Naive B cell (primary cell): Measurements from ENCODE around the gene BNIP5. TPM values are rescaled to one million over a fixed set of nuclear protein-coding genes. Genes with fewer than 3 reads are reported as not detected.
"Not testable (repeated sequence)": the region's sequence is repeated elsewhere in the genome, so short reads cannot be mapped to it uniquely, and the experiment has no call there.

ENCODE experiments used
- ATAC-seq, 2 donors: fragments of 150-1000 bp; cut with Tn5 transposase; 2 replicates each; pipeline ENCODE4 v1.10.0; 2021; ENCODE audit warnings: low read depth in 2 of 2, mild to moderate bottlenecking in 2 of 2, moderate library complexity in 2 of 2
- DNase-seq: peaks from one replicate; pipeline ENCODE4 v3.0.0; 2022
- H3K27ac Mint-ChIP-seq, 6 donors: one replicate each; pipeline ENCODE4 v1.8.0; 2020 to 2022; ENCODE audit warnings: mild to moderate bottlenecking in 6 of 6, mixed read lengths in 6 of 6, moderate library complexity in 5 of 6, inconsistent platforms in 2 of 6
- H3K27me3 Mint-ChIP-seq, 3 donors: one replicate each; pipeline ENCODE4 v1.8.0; 2021 to 2022; ENCODE audit warnings: mixed read lengths in 3 of 3, mild to moderate bottlenecking in 1 of 3
- H3K36me3 Mint-ChIP-seq, 2 donors: one replicate each; pipeline ENCODE4 v1.8.0; 2020 to 2022; ENCODE audit warnings: mixed read lengths in 2 of 2, inconsistent platforms in 1 of 2, mild to moderate bottlenecking in 1 of 2
- H3K4me1 Mint-ChIP-seq, 3 donors: one replicate each; pipeline ENCODE4 v1.8.0; 2020 to 2022; ENCODE audit warnings: mixed read lengths in 3 of 3, inconsistent platforms in 1 of 3, mild to moderate bottlenecking in 1 of 3, moderate library complexity in 1 of 3
- H3K4me3 Mint-ChIP-seq, 8 donors: one replicate each; pipeline ENCODE4 v1.8.0; 2020 to 2022; ENCODE audit warnings: mild to moderate bottlenecking in 8 of 8, mixed read lengths in 8 of 8, moderate library complexity in 8 of 8, inconsistent platforms in 2 of 8
- H3K9me3 Mint-ChIP-seq, 7 donors: one replicate each; pipeline ENCODE4 v1.8.0; 2020 to 2022; ENCODE audit warnings: mixed read lengths in 7 of 7, mild to moderate bottlenecking in 5 of 7, inconsistent platforms in 2 of 7, moderate library complexity in 1 of 7
- polyA plus RNA-seq, 6 donors: library from polyadenylated mRNA; unstranded; fragments of 300-500 nt; fragmentation: Illumina TruSeq; gene quantifications; one replicate each; pipeline ENCODE4 v1.2.3, GENCODE V29; 2021; ENCODE audit warnings: low read depth in 6 of 6

Gene BNIP5
- polyA plus RNA-seq, 6 donors from 2014 or later, result not detected

DNA sequence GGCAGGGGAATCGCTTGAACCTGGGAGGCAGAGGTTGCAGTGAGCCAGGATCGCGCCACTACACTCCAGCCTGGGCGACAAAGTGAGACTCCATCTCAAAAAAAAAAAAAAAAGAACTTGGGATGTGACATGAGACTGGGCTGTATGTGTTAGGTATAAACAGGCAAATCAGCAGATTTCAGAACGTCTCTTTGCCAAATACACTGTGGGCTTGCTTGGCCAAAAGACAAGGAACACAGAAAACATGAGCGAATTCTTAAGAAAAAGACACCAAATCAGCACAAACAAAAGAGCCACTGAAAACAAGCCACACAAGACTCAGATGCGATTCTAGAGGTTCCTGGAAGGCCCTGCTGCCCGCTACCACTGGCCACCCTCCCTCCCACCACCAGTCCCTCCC lies 38.3 kb upstream of the BNIP5 start:
- ATAC-seq (no peak), DNase-seq (no peak)
- Mint-ChIP-seq H3K4me3 (no peak overlapping the region), H3K27me3 (peaks cover 0 to 17% (median 15%) of the 10 kb centered on the region in 3 donors), H3K36me3 (no peaks in the 10 kb centered on the region), H3K4me1 (no peaks in the 10 kb centered on the region), H3K27ac (no peak overlapping the region), H3K9me3 (peaks cover 0 to 2% (median 0%) of the 10 kb centered on the region in 7 donors)

DNA sequence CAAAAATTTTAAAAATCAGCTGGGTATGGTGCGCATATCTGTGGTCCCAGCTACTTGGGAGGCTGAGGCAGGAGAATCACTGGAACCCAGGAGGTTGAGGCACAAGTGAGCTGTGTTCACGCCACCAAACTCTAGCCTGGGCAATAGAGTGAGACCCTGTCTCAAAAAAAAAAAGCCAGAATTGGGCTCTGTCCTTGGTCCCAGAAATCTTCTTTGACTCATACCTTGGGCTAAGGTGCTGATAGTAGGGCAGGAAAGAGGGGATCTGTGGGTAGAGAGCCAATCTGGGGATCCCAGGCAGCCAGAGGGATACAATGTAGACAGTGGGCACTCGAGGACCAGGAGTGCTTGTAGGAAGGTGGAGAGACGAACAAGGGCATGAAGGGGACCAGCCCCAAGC lies 37.5 kb upstream of the BNIP5 start:
- H3K9me3 Mint-ChIP-seq, result peaks cover 0 to 2% (median 0%) of the 10 kb centered on the region in 7 donors
- DNase-seq (no peak), ATAC-seq (no peak)
- no peak overlapping the region for H3K4me3 Mint-ChIP-seq
- H3K27me3 Mint-ChIP-seq, result peaks cover 0 to 17% (median 15%) of the 10 kb centered on the region in 3 donors
- no peaks in the 10 kb centered on the region for H3K4me1 Mint-ChIP-seq
- H3K36me3 Mint-ChIP-seq, result no peaks in the 10 kb centered on the region
- no peak overlapping the region for H3K27ac Mint-ChIP-seq

DNA sequence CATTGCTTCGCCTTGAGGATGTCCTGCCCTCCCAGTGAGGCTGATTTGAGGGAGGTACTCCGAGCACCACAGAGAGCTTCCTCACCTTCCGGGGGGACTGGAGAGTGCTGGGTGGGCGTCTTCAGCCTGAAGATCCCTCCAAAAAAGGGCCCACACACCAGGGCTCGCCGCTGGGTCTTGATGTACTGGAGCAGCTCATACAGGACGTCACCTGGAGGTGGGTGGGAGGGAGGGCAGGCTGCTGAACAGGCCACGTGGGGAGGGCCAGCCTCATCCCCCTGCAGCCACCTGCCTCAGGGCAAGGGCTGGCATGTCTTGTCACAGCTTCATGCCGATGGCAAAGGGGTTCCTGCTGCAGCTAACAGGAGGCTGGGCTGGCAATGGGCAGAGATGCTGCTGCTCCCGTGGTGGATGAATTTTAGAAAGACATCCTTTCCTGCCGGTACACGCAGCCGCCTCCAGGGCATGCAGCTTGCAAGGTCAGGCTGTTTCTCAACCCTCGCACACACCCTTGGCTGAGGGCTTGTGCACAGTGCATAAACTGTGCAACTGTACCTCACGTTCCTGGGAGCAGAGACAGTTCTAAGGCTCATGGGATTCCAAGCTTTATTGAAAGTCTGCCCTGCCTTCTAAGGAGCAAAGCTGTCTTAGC lies 36.8 kb upstream of the BNIP5 start:
- Mint-ChIP-seq H3K4me3 (no peak overlapping the region), H3K27me3 (peaks cover 0 to 17% (median 15%) of the 10 kb centered on the region in 3 donors), H3K4me1 (no peaks in the 10 kb centered on the region), H3K27ac (no peak overlapping the region), H3K9me3 (no peaks in the 10 kb centered on the region), H3K36me3 (no peaks in the 10 kb centered on the region)
- DNase-seq, result no peak
- ATAC-seq, result no peak

- H3K27ac Mint-ChIP-seq, result no peak overlapping the region
- H3K4me3 Mint-ChIP-seq, result no peak overlapping the region
- H3K36me3 Mint-ChIP-seq, result no peaks in the 10 kb centered on the region
- no peaks in the 10 kb centered on the region for H3K9me3 Mint-ChIP-seq
- H3K4me1 Mint-ChIP-seq, result no peaks in the 10 kb centered on the region
- DNase-seq (no peak), ATAC-seq (no peak)
- H3K27me3 Mint-ChIP-seq, result peaks cover 0 to 17% (median 15%) of the 10 kb centered on the region in 3 donors
Measured at GRCh38 chr6:36372088-36372487, 35.4 kb upstream of the BNIP5 start.

DNA sequence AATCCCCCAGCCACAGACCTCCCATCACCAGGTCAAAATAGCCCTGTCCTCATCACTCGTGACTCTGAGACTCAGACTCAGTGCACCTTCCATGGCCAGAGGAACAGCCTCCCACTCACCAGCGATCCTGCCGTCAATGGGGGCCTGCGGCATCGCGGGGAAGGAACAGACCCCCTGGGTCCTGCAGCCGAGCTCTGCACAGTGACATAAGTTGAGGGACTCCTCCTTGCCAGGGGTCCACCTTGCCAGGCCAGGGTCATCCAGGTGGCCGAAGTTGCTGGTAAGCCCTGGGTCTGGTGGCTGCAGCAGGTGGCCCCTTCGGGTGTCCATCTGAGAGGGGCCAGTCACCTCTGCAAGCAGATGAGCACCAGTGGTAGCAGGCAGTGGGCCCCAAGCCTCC lies 34.5 kb upstream of the BNIP5 start:
- H3K4me1 Mint-ChIP-seq, result peaks cover 0 to 5% (median 4%) of the 10 kb centered on the region in 3 donors
- H3K27ac Mint-ChIP-seq, result no peak overlapping the region
- peaks cover 0 to 17% (median 15%) of the 10 kb centered on the region in 3 donors for H3K27me3 Mint-ChIP-seq
- DNase-seq, result no peak
- H3K4me3 Mint-ChIP-seq, result no peak overlapping the region
- H3K36me3 Mint-ChIP-seq, result no peaks in the 10 kb centered on the region
- no peak for ATAC-seq
- no peaks in the 10 kb centered on the region for H3K9me3 Mint-ChIP-seq

DNA sequence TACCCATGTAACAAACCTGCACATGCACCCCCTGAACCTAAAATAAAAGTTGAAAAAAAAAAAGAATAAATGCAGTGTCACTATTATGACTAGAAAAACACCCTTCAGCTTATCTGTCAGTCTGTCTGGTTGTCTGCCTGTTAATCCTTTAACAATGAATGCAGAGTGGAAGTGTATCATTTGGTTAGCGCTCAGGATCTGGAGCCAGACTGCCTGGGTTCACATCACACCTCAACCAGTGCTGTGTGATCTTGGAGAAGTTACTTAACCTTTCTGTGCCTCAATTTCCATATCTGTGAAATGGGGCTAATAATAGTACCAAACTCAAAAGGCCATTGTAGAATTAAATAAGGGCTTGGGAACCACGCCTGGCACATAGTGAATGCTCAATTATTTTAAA lies 34.0 kb upstream of the BNIP5 start:
- ATAC-seq, result no peak
- Mint-ChIP-seq H3K27me3 (peaks cover 0 to 17% (median 15%) of the 10 kb centered on the region in 3 donors), H3K36me3 (no peaks in the 10 kb centered on the region), H3K4me1 (peaks cover 0 to 5% (median 4%) of the 10 kb centered on the region in 3 donors), H3K27ac (peak overlapping the region in 1 of 6 donors; percentile 3), H3K9me3 (no peaks in the 10 kb centered on the region), H3K4me3 (no peak overlapping the region)
- no peak for DNase-seq

DNA sequence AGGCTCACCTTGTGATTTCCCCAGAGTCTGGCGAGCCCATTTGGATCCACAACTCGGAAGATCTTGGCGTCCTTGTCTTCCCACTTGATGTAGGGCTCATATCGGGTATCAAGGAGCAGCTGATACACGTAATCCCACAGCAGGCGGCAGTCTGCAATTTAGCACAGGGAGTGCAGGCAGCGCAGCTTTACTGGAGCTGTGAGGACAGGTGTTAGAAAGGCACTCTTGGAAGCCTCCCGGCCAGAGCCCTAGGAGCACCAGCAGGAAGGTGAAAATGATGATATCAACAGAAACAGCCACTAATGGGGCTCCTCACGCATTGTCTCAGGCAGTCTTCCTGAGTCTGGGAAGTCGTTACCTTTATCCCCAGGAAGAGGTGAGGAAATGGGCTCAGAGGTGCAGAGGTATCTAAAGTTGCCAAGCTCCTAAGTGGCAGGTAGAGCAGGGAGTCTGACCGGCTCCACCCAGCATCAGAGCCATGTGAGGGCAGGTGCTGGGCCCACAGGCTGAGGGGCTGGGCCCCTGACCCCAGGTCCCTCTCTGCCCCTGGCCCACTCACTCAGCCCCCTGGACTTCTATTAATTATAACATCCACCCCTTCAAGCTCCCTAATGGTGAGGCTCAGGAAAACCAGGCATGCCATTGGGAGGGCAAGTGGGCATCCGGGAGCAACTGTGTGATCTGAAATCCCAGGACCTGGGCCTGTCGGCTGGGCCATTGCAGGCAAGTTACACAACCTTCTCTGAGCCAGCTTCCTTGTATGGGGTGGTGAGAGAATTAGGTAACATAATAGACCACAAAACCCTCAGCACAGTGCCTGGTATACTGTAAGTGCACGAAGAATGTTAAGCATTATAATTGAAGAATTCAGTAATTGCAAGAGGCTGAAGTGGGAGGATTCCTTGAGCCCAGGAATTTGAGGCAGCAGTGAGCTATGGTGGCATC lies 32.5 kb upstream of the BNIP5 start:
- Mint-ChIP-seq H3K36me3 (no peaks in the 10 kb centered on the region), H3K9me3 (no peaks in the 10 kb centered on the region), H3K4me3 (peak overlapping the region in 1 of 8 donors; percentile 66), H3K27ac (peak overlapping the region in 2 of 6 donors; percentile 43 to 80), H3K4me1 (peaks cover 11 to 12% (median 11%) of the 10 kb centered on the region in 3 donors), H3K27me3 (peaks cover 0 to 17% (median 15%) of the 10 kb centered on the region in 3 donors)
- DNase-seq (no peak), ATAC-seq (no peak)

DNA sequence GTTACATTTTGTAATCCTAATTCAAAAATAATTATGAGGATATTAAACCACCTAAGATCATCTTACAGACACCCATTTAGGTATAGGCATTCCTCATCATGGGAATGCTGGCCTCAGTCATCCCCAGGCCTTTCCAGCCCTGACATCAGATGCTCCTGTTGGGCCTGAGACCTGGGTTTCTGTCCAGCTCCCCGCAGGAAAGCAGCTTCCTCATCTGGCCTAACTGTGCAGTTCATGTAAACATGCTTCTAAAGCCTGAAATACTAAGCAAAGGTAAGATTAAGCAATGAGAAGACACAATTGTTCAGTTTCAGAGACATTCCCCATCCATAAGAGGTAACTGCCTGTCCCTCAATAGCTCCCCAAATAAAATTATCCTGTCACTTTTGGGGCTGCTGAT lies 31.7 kb upstream of the BNIP5 start:
- no peaks in the 10 kb centered on the region for H3K36me3 Mint-ChIP-seq
- peak overlapping the region in 1 of 6 donors; percentile 43 for H3K27ac Mint-ChIP-seq
- H3K9me3 Mint-ChIP-seq, result no peaks in the 10 kb centered on the region
- peak overlapping the region in 1 of 8 donors; percentile 66 for H3K4me3 Mint-ChIP-seq
- ATAC-seq (no peak), DNase-seq (no peak)
- peaks cover 11 to 12% (median 11%) of the 10 kb centered on the region in 3 donors for H3K4me1 Mint-ChIP-seq
- peaks cover 0 to 17% (median 15%) of the 10 kb centered on the region in 3 donors for H3K27me3 Mint-ChIP-seq

DNA sequence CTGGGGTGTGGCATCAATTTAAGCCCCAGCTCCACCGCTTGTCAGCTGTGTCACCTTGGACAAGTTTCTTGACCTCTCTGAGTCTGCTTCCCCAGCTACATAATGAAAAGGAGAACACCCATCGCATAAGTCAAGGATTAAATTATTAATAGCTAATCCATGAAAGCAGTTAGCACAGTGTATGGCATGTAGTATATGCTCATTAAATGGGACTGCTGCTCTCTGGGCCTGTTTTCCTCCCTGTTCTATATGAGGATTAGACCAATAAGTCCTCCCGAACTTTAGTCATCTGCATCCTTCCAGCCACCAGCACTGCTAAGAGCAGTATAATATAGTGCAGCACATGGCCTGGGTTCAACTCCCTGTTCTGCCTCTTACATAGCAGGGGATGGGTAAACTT lies 31.1 kb upstream of the BNIP5 start:
- no peaks in the 10 kb centered on the region for H3K9me3 Mint-ChIP-seq
- peaks cover 0 to 12% (median 11%) of the 10 kb centered on the region in 3 donors for H3K27me3 Mint-ChIP-seq
- ATAC-seq (no peak), DNase-seq (no peak)
- H3K27ac Mint-ChIP-seq, result no peak overlapping the region
- no peak overlapping the region for H3K4me3 Mint-ChIP-seq
- peaks cover 11 to 12% (median 11%) of the 10 kb centered on the region in 3 donors for H3K4me1 Mint-ChIP-seq
- no peaks in the 10 kb centered on the region for H3K36me3 Mint-ChIP-seq

GRCh38 chr6:36364669-36365479 lies 28.2 kb upstream of the BNIP5 start:
- H3K27ac Mint-ChIP-seq, result peak overlapping the region in 5 of 6 donors; percentile 68 to 86 (median 76)
- no peaks in the 10 kb centered on the region for H3K36me3 Mint-ChIP-seq
- ATAC-seq (peak; percentile 72 to 80), DNase-seq (peak; percentile 9)
- no peaks in the 10 kb centered on the region for H3K27me3 Mint-ChIP-seq
- H3K4me3 Mint-ChIP-seq, result peak overlapping the region in 4 of 8 donors; percentile 35 to 56 (median 50)
- H3K9me3 Mint-ChIP-seq, result no peaks in the 10 kb centered on the region
- peaks cover 11 to 23% (median 12%) of the 10 kb centered on the region in 3 donors for H3K4me1 Mint-ChIP-seq

GRCh38 chr6:36364061-36364635 lies 27.5 kb upstream of the BNIP5 start:
- H3K27ac Mint-ChIP-seq, DNase-seq, H3K27me3 Mint-ChIP-seq, H3K4me3 Mint-ChIP-seq, H3K36me3 Mint-ChIP-seq, ATAC-seq, H3K9me3 Mint-ChIP-seq: not testable (repeated sequence)
- peaks cover 11 to 23% (median 12%) of the 10 kb centered on the region in 3 donors for H3K4me1 Mint-ChIP-seq

DNA sequence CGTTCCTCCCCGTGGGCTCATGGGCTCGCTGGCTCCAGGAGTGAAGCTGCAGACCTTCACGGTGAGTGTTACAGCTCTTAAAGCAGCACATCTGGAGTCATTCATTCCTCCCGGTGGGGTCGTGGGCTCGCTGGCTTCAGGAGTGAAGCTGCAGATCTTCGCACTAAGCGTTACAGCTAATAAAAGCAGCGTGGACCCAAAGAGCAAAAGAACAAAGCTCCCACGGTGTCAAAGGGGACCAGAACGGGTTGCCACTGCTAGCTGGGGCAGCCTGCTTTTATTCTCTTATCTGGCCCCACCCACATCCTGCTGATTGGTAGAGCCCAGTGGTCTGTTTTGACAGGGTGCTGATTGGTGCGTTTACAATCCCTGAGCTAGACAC lies 26.7 kb upstream of the BNIP5 start:
- H3K27ac Mint-ChIP-seq, H3K4me3 Mint-ChIP-seq, ATAC-seq, DNase-seq, H3K9me3 Mint-ChIP-seq, H3K27me3 Mint-ChIP-seq, H3K36me3 Mint-ChIP-seq: not testable (repeated sequence)
- H3K4me1 Mint-ChIP-seq, result peaks cover 14 to 23% (median 17%) of the 10 kb centered on the region in 3 donors
